GM19023 (cell line): ENCODE results near the gene TMEM53.
"Not testable (repeated sequence)": the region's sequence is repeated elsewhere in the genome, so short reads cannot be mapped to it uniquely, and the experiment has no call there.

Experiments used
- ATAC-seq: cut with Tn5 transposase; IDR thresholded peaks from one replicate; pipeline ENCODE4 v1.9.1; 2021; ENCODE audit warnings: mild to moderate bottlenecking, moderate library complexity; ENCODE audit not compliant: unreplicated experiment

The TMEM53 gene

GRCh38 chr1:44674113-44675000, at the start of gene TMEM53, which contains the start of gene ARMH1:
Gene TMEM53, minus strand, starts transcription at chr1:44674481. Its CDS starts 90 bp downstream, at chr1:44674391.
Gene ARMH1, plus strand, starts transcription at chr1:44674714. Its CDS starts 14,984 bp downstream, at chr1:44689698.
- ATAC-seq = peak; percentile 90

DNA sequence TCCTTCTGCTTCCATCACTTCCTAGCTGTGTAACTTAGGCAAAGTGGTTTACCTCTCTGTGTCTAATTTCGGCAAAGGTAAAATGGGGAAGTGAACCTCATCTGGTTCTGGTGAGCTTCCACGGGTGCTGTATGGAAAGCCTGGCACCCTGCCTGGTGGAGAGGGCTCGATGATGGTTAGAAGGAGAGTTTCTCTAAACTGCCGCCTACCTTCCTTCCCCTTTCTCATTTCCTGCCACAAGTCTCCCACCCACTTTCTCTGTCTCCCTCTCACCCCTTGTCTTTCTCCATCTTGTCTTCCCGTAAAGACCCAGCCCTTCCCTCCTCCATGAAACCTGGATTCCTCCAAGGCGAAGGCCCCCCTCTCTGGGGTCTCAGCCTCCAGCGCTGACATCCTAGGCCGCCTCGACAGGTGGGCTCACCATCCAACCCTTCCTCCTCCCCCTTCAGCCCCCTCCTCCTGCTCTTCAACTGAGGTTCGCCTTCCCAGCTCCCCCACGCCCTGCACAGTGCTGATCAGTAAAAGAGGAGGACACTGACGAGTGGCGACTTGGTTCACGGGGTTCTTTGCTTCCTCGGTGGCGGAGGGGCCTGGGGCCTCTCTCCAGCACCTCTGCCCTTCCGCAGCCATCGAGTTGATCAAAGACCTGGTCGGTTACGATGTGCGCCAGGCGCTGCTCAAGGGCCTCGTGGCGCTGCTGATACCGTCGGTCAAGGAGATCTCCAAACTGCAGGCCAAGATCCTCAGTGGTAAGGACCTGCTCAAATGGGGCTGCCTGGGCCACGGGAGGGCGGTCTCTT, 49.4 kb upstream of the TMEM53 start:
- ATAC-seq = no peak

DNA sequence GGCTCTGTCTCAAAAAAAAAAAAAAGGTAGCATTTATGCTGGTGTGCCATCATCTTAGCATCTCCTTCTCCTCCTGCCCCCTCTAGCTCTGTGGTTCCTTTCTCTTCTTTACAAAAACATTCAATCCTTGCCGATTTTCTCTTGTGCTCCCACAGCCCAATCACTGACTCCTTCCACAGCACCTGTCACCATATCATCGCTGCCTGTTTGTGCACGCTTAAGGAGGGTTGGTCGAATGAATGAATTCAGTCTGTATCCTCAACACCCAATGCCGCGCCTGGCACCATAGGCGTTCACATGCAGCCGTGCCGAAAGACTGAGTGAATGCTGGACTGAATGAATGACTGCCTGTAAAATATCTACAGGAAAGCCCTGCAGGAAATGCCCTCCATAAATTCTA, 48.8 kb upstream of the TMEM53 start:
- no peak for ATAC-seq

- peak; percentile 72 for ATAC-seq
Measured at GRCh38 chr1:44721485-44722361, 47.4 kb upstream of the TMEM53 start.

DNA sequence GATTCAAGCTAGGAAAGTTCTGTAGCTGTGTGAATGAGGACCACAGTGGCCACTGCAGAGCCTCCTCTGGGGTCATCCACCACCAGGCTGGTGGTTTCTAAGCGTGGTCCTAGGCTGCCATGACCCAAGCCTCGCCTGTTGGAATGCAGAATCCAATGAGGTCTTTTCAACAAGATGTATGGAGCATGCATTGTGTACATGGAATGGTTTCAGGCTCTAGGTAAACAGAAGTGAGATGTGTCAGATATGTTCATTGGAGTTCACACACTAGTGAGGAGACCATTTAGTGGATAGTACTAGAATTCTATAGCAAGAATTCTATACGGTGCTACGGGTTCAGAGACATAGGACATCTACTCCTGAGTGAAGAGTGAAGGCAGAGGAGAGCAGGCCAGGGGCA, 46.0 kb upstream of the TMEM53 start:
- no peak for ATAC-seq

- no peak for ATAC-seq
Measured at GRCh38 chr1:44719318-44719717, 45.0 kb upstream of the TMEM53 start.

- ATAC-seq = no peak
Measured at GRCh38 chr1:44718091-44718490, 43.8 kb upstream of the TMEM53 start.

- ATAC-seq = no peak
Measured at GRCh38 chr1:44717653-44718052, 43.4 kb upstream of the TMEM53 start.

GRCh38 chr1:44717156-44717555, 42.9 kb upstream of the TMEM53 start:
- ATAC-seq = no peak

DNA sequence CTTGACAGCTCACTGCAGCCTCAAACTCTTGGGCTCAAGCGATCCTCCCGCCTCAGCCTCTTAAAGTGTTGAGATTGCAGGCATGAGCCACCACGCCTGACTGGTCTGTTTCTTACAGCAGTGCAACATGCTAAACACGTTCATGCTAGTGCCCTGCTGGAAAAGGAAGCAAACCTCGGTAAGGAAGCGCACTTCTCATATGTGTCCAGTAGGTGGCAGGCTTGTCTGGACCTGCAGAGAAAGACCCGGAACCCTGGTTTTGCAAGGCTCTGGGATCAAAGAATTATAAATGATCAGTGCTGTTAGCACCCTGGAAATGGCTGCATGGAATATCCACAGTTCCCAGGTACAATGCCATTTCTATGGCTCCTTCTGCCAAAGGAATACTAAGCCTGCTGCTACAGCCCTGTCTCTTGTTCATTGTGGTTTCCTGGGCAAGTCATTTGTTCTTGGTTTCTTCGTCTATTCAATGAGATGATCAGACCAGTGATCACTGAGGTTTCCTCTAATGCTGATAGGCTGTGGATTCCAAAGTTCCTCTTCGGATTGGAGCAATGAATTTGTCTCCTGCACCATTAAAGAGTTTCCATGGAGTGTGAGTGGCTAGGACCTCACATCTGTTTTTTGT, 40.8 kb upstream of the TMEM53 start:
- no peak for ATAC-seq

DNA sequence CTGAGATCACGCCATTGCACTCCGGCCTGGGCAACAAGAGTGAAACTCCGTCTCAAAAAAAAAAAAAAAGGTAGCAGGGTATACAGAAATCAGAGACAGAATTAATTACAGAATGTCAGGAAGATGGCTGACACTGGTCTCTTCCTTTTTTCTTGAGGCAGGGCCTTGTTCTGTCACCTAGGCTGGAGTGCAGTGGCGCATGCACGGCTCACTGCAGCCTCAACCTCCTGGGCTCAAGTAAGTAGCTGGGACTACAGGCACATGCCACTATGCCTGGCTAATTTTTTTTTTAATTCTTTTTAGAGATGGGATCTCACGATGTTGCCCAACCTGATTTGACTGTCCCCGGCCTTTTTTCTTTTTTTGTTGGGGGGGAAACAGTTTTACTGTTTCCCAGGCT, 40.3 kb upstream of the TMEM53 start:
- ATAC-seq = no peak

- no peak for ATAC-seq
Measured at GRCh38 chr1:44713321-44713781, 39.1 kb upstream of the TMEM53 start.

- ATAC-seq = no peak
Measured at GRCh38 chr1:44707959-44708831, 33.9 kb upstream of the TMEM53 start.

GRCh38 chr1:44707112-44707881, 33.0 kb upstream of the TMEM53 start:
- no peak for ATAC-seq

DNA sequence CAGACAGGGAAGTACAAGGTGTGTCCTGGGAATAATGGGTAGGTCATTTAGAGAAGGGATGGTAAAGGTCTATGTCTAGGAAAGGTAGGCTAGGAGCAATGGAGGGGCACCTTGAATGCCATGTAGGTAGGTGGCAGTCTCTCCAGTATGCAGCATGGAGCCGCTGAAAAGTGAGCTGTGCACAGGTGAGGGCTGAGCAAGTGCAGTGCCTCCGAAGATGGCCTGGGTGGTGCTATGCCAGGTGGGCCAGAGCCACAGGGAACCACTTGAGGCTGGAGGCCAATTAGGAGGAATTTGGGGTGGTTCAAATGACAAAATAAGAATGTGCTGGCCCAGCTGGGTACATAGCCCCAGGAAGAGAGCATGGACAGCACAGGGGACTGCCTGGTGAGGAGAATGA, 31.7 kb upstream of the TMEM53 start:
- no peak for ATAC-seq

DNA sequence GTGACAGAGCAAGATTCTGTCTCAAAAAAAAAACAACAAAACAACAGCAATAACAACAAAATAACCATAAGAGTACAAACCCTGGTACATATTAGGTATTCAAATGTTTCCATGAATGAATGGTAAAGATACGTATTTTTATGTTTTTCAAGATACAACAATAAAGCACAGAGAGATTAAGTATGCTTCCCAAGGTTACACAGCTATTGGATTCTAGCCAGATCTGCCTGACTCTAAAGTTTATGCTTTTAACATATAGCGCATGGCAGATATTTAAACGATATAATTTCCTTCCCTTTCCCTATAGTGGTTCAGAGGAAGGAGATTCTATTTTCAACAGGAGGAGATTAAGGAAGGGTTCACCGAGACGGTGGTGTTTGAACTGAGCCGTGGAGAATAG, 31.2 kb upstream of the TMEM53 start:
- no peak for ATAC-seq

DNA sequence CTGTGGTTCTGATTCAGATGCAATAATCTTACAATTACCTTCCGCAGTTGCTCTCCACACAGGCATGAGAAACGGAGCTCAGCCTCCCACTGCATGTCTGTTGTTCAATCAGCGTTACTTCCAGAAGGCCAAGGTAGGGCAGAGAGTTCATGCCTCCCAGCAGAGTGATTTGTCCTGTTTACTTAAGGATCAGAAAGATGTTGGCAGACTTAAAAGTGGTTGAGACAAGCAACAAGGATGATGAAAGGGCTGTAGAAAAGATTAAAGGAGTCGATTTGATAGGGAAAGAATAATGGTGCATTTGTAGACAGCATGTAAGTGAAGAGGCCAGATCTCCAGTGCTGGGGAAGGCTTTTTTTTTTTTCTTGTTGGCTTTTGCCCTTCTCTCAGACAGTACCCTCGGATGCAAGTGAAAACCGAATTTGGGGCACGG, 26.9 kb upstream of the TMEM53 start:
- ATAC-seq = no peak

GRCh38 chr1:44700573-44700972, 26.3 kb upstream of the TMEM53 start:
- no peak for ATAC-seq

- not testable (repeated sequence) for ATAC-seq
Measured at GRCh38 chr1:44699375-44699774, 25.1 kb upstream of the TMEM53 start.
